HG03097 (cell line): ENCODE measurements around the gene GLCE.
"Not testable (repeated sequence)": the region's sequence is repeated elsewhere in the genome, so short reads cannot be mapped to it uniquely, and the experiment has no call there.

Source experiments
- ATAC-seq: cut with Tn5 transposase; IDR thresholded peaks from one replicate; pipeline ENCODE4 v1.9.1; 2021; ENCODE audit not compliant: unreplicated experiment, low FRiP score

The GLCE gene

DNA sequence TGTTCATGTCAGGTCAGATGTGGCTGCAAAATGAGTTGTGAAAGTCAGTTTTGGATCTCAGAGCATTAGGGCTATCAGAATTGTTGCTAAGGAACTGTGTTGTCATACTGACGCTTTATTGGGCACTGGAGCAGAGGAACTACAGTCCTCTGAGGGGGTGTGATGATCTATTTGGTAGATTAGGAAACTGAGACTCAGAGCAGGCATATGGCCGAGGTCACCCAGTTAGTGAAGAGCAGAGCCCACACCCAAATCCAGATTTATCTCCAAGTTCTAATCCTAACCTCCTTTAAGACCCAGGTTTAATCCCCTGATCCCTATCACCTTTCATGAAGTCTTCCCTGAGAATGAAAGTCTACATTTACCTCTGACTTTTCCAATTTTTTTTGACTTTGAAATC lies 25.6 kb upstream of the GLCE start:
- ATAC-seq, result no peak

DNA sequence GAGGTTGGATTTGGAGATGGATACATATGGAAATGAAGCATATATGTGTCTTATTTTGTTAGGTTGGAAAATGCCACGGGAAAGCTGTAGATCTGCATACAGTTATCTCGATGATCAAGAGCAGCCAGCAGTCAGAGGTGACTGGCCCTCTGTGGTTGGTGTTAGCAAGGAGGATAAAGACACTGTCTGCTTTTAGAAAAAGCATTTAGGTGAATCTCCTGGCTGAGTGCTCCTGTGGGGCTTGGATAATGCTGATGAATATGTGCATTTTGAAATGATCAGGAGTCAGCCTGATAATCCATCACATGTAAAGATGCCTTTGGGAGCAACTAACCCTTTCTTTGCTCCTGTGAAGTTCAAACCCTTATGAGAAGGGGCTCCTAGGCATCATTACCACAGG lies 24.9 kb upstream of the GLCE start:
- no peak for ATAC-seq

DNA sequence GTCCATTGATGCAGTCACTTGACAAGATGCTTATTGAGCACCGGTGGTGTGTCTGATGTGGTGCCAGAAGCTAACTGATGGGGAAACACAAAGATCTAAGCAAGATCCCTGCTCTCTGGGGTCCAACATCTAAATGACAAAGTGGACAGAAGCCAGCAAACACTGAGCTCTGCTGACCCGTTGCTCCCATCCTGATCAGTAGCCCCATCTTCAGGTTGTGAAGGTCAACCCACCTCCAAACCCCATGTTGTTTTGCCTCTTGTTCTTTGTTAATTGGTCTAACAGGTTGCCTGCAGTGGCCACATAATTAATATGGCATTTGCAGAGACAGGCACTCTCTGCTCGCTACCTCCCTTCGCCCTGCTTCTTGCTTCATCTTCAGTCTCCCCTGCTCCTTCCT lies 21.5 kb upstream of the GLCE start:
- ATAC-seq, result no peak

DNA sequence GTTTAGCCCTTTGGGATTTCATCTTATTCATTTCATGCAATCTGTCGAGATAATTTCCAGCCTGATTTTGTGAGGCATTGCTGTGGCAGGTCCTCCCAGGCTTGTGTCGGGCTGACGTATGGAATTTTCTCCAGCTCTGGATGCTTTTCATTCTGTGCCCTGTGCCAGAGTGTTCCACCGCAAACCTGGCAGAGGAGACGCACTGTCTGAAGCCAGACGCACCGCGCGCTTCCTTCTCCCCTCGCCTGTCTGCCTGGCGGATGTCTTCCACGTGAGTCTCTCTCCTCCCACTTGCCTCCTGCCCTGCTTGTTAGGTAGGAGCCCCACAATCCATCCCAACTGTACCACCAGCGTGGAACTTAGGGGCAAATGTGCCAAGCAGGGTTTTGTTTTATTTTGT lies 20.1 kb upstream of the GLCE start:
- ATAC-seq, result no peak

DNA sequence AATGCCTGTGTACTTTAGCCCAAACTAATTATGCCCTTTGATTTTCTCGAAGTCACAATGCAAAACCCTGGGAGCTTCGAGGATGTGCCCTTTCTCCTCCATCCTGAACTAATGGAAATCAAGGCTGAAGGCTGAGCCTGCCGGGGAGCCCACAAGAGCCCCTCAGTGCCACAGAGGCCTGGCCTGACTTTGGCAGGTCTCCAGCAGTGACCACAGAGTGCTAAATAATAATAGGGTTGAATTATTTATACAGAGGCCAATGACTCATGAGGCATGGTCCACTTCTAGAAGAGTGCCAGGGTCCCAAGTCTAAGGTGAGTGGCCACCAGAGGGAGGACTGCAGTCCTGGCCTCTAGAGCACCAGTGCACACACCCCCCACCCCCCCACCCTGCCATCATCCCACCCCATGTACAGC lies 19.1 kb upstream of the GLCE start:
- ATAC-seq, result no peak

DNA sequence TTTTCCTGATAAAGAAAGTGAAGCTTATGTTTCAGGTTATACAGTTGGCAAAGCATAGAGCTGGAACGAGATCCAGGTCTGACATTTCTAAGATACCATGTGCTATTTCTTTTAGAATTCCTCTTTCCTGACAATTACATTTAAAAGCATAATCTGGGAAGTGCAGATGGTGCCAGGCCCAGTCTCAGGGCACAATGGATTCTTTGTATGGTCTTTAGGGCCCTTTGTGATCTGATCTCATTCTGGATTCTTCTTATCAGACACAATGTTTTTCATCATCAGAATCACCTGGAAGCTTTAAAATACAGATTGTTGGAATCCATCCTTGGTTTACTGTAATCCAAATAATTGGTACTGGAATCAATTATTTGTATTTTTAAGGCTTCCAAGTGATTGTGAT lies 18.6 kb upstream of the GLCE start:
- ATAC-seq, result no peak

DNA sequence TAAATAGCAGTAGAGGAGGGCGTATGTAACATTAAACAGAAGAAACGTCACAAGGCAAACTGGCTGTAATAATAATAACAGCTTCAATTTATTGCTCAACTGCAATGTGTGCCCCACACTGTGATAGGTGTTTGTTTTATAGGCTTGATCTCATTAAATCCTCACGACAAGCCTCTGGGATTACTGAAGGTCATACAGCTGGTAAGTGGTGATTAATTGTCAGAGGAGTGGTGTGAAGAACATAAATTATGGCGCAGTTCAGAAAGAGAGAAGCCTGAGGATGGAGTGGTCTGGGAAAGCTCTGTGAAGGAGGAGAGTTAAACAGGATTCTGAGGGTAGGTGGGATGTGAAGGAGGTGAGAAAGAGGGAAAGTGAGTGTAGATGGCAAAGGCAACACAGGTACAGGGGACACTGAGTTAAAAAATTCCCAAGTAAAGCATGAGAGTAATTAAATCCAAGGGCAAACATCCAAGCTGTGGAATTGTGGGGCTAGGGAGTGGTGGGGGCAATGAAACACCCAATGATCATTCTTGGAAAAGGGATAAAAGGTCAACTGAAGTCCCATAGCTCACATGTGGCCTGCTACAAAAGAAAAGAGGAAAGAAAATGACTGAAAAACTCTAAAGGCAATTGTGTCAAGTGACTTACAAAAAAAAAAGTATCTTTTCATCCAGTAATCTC lies 16.5 kb upstream of the GLCE start:
- ATAC-seq, result no peak

DNA sequence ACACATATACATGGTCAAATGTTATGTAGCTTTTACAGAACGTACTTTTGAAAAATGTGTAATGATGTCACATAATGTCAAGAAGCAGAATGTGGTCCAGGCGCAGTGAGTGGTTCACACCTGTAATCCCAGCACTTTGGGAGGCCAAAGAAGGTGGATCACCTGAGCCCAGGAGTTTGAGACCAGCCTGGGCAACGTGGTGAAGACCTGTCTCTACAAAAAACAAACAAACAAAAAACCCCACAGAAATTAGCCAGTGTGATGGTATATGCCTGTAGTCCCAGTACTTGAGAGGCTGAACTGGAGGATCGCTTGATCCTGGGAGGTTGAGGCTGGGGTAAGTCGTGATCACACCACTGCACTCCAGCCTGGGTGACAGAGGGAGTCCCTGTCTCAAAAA lies 15.9 kb upstream of the GLCE start:
- ATAC-seq, result no peak

DNA sequence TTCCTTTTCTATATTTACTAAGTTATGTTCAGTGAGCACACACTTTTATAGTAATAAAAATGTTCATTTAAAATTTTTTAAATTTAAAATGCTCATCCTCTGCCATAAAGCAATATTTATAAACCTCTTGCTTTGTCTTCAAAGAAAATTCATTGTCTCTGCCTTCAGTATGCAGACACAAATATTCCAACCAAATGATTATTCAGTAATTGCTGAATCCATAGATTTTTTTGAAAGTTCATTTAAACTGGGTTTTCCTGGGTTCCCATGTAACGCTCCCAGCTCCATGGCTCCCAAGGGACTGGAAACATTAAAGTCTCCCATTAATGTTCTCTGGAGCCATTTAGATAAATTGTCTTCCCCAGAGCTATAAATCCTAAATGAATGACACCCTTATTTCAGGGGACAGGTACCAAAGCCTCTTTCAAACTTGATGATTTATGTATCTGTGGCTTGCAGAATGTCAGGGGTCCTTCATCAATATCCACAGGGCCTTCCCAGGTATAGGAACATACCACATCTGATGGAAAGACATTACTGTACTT lies 15.2 kb upstream of the GLCE start:
- ATAC-seq, result no peak

DNA sequence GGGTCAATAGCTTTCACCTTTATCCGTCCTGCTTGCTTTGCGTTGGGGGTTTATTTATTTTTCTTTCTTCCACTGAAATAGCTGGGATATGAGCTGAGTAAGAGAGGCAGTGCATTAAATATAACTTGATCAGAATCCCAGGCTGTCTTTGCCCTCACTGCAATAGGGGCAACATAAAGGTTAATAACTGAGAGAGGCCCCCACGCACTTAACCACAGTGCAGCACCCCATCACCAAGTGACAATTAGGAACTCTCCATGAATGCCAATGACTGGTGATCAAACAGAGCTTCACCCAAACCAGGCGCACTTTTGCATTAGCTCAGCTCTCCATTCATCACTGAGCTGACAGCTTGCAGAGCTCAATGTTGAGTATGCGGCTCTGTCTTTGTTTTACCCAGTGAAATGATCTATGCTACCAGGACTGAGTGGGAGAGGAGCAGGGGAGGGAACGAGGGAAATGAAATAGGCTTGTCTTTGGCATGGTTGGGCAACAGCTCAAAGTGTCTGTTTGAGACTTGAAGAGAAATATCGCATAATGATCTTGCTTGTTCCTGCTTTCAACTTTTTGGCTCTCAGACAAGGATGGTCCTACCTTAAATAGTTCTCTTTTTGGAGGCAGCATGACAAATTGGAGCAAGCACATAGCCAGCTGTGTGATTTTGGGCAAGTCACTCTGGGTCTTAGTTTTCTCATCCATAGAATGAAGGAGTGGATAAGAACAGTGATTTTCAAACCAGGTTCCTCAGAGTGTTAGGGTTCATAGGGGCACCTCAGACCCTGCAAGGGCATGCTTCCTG lies 14.5 kb upstream of the GLCE start:
- ATAC-seq, result no peak

DNA sequence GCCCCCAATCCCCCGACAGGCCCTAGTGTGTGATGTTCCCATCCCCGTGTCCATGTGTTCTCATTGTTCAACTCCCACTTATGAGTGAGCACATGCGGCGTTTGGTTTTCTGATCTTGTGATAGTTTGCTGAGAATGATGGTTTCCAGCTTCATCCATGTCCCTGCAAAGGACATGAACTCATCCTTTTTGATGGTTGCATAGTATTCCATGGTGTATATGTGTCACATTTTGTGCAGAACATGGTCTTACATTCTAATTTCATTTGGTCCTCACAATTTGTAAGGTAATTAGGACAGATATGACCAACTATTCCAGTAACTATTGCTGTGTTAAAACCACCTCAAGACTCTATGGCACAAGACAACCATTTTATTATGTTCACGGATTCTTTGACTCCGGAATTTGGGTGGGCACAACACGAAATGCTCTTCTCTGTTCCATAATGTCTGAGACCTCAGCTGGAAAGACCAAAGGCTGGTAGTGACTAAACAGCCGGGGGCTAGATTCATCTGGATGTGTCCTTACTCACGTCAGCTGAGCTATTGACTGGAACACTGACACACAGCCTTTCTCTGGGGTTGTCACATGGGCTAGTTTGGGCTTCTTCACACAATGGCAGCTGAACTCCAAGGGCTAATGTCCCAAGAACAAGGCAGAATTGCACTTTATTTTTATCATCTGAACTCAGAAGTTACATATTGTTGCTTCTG lies 13.6 kb upstream of the GLCE start:
- ATAC-seq, result no peak

DNA sequence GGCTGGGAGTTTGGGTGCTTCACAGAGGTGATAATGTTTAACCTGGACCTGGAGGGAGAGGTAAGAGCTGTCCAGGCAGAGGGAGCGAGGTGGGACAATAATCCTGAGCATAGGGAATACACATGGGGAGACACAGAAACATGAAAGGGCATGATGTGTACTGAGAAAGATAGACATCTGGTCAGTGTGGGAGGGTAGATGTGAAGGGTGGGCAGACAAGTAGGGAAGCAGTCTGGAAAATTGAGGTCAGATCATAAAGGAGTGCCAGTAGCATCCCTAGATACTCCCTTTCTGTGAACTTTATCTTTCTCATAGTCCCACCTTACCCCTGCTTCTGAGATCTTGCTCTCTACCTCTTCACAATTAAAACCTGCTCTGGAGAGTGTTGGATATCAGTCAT lies 12.0 kb upstream of the GLCE start:
- no peak for ATAC-seq

DNA sequence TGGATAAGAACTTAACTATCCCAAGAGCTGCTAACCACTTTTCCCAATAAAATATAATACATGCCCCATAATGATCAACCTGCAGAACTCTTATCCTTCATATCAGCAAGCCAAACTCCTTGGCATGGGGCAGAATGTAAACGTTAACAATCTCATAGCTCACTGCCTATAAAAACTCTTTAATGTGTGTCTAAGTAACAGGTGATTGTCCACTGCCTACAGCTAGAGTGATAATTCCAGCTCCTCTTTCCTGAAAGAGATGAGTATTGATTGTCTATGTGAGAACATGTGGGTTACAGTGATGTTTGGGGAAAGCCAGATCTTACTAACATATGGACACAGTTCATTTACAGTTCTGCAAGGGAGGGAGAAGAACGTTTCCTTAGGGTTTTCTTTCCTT lies 11.3 kb upstream of the GLCE start:
- ATAC-seq, result no peak

DNA sequence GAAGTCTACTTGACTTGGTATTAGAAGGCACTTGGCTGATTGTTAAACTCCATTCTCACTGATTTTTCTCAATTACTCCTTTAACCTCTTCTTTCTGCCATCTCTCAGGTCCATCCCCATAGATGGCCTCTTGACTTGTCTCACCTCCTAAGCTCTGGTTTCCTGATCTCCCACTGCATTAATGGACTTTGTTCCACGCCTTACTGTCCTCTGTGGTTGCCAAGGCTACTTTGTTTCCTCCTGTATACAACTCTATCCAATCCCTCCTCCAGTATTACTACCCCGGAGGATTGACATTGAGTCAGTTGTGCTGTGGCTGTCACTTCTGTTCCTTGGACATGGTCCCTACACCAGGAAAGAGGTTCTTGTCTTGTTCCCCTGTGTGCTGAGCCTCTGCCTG lies 10.6 kb upstream of the GLCE start:
- no peak for ATAC-seq

DNA sequence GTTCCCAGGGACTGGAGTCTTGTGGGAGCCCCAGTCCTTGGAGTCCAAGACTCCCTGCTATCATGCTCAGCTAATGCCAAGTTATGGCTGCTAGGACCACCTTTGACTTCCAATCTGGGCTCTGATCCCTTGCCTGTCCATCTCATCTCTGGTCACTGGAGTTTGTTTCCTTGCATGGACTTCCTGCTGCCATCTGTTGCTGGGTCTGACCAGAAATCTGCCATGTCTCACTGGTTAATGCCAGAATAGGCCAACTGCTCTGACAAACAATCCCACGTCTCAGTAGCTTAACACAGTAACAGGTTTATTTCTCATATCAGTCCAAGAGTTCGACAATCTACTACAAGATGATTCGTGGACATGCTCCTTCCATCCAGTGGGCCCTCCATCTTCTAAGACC lies 10.1 kb upstream of the GLCE start:
- ATAC-seq, result no peak

DNA sequence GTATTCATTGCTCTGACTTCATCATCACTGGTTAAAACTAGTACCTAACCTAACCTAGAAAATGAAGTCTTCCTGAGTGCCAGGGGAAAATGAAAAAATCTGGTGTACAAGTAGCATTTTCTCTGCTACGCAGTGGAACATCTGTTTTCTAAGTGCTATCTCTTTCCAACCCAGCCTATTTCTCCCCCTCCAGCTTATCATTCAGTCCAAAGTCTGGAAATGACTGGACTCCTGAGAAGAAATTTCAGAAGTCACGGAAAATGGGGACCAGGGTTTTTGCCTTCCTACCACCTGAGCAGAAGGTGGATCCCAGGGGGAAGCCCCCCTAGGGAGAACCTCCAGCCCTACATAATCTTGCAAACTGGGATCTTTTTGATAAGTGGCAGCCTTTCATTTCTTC lies 9.6 kb upstream of the GLCE start:
- no peak for ATAC-seq

DNA sequence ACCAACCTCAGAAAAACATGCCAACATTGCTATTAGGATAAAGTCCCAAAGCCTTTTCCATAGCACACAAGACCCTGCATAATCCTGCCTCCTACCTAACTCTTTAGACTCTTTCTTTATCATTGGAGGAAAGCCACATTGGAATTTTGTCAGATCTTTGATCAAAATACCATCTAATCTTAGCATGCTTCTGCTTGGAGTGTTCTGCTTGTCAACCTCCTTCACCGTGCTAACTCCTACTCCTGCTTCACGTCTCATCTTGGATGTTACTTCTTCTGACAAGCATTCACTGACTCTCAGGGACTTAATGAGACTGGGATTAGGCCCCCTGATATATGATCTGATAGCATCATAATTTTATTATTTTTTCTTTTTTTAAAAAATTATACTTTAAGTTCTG lies 7.4 kb upstream of the GLCE start:
- no peak for ATAC-seq

DNA sequence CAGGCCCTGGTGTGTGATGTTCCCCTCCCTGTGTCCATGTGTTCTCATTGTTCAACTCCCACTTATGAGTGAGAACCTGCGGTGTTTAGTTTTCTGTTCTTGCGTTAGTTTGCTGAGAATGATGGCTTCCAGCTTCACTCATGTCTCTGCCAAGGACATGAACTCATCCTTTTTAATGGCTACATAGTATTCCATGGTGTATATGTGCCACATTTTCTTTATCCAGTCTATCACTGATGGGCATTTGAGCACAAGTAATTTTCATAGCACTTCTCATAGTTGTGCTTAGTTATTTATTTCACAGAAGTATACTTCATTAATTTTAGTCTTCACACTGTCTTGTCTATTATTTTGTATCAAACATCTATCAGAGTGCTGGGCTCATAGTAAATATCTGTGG lies 6.8 kb upstream of the GLCE start:
- not testable (repeated sequence) for ATAC-seq

DNA sequence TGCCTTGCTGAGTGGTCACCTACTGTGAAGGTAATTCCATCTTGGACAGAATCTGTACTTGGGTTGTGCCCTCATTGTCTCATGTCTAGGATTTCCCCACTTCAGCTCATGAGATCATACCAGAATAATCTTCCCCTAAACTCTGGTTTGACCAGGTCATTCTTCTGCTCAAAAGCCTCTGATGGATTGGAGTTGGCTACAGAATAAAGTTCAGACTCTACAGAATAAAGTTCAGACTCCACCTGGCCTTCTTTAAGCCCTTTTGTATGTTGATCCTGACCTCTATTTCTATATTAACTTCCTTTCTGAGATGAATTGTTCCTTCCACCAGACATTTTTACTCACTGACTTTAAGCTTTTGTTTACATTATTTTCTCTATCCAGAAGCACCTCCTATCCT lies 6.4 kb upstream of the GLCE start:
- ATAC-seq, result no peak

DNA sequence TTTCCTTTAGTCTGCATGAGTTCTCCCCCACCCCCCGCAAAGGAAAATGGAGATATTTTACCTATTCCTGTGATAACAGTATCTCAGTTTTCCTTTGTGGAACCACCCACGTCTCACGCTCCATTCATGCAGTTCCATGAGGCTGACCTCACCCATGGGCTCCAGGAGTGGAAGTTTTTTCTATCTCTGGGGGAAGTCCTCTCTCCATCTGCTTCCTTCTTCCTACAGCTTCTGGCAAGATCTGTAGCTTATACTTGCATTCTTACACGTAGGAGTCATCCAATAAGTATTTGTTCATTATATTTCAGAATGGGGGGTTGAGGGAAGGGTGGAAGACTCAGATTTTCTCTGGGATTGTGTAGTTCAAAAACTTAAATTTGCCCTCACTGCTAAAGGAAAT lies 5.8 kb upstream of the GLCE start:
- no peak for ATAC-seq

DNA sequence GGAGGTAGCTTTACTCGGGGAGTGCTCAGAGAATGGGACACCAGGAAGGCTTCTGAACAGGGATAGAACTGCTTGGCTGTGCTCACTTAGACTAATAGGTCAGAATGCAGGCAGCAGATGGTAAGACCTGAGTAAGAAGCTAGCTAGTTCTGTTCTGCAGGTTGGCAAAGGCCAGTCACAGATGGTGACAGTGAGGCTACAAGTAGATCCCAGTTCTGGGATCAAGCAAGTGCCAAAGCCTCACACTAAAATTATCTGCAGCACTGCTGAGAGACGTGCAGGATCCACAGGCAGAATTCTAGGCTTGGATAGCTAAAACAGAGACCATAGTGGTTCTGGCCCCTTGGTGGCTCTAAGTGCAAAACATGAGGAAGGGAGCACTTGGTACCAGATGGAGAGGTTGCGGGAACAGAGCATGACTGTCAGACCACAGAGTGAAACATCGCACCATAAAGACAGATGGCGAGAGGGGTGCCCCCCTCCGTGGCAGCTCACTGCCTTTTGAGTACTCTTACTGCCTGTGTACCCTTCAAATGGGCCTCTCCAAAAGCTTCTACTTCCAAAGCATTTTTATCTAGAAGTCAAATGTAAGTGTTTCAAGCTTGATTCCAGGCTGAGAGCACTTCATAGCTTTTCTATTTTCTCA lies 3.6 kb upstream of the GLCE start:
- ATAC-seq, result no peak
